K562 (cell line): ENCODE measurements around the gene LRRC74B. TPM values are rescaled to one million over a fixed set of nuclear protein-coding genes. Genes with fewer than 3 reads are reported as not detected.
"Not testable (repeated sequence)": the region's sequence is repeated elsewhere in the genome, so short reads cannot be mapped to it uniquely, and the experiment has no call there.

Experiments
- ATAC-seq: fragments of 200-7000 bp; cut with Tn5 transposase; 3 replicates; pipeline ENCODE4 v1.9.1; 2020; ENCODE audit warnings: moderate library complexity
- BruUV-seq: library from RNA; stranded (reverse); fragments of 400-500 nt; replicated peaks from 2 replicates; lab custom pipeline; 2021; lab: Mats Ljungman, UMichigan
- CTCF ChIA-PET: fragments of 300-600 bp; formaldehyde crosslinking; extraction: SDS; loops from one replicate; lab custom pipeline; 2021; ENCODE audit warnings: low intra/inter-chr PET ratio; lab: Yijun Ruan, JAX
- POLR2A ChIA-PET: fragments of 300-600, 350-650 bp; sonication (Branson Sonifier 250); formaldehyde crosslinking; extraction: SDS; loops from one replicate; lab custom pipeline; 2021; ENCODE audit warnings: antibody characterized with exemption, inconsistent platforms; lab: Yijun Ruan, JAX
- DNase-seq, 4 experiments: peaks; one replicate each; pipeline versions ENCODE4 v3.0.0 to v3.0.0-alpha.2; 2011 to 2018; ENCODE audit warnings: low spot score in 3 of 4, mixed read lengths in 3 of 4; ENCODE audit errors: extremely low read depth in 1 of 4
- FAIRE-seq: peaks from 2 replicates; lab custom pipeline; 2011; peaks lifted over from hg19 to GRCh38; lab: Jason Lieb, UNC
- H2AFZ ChIP-seq: 2 replicates; pipeline ENCODE4 v1.6.0; 2011; ENCODE audit warnings: low read depth, low read length, control low read depth, inconsistent platforms
- H3K27ac ChIP-seq: fragments of 200-600 bp; 3 replicates; pipeline ENCODE4 v1.8.0; 2011; ENCODE audit warnings: low read depth, mild to moderate bottlenecking, control low read depth, inconsistent platforms, low read length, moderate library complexity, mixed read lengths; ENCODE audit errors: extremely low read depth
- H3K27me3 ChIP-seq, 2 experiments: fragments of 300-600 bp in 1 of 2; 2 replicates in 1 of 2; 3 replicates in 1 of 2; pipeline versions ENCODE4 v1.6.0 to v1.8.0; 2011; ENCODE audit warnings: inconsistent platforms in 2 of 2, low read length in 2 of 2, mild to moderate bottlenecking in 1 of 2, mixed read lengths in 1 of 2, moderate library complexity in 1 of 2; ENCODE audit not compliant: control insufficient read depth in 2 of 2, insufficient read depth in 2 of 2
- H3K36me3 ChIP-seq: fragments of 300-600 bp; 3 replicates; pipeline ENCODE4 v1.8.0; 2011; ENCODE audit warnings: mild to moderate bottlenecking, low read length, inconsistent platforms; ENCODE audit not compliant: control insufficient read depth, insufficient read depth
- H3K4me1 ChIP-seq, 2 experiments: fragments of 200-600 bp in 1 of 2; replicated peaks in 1 of 2; 2 replicates in 1 of 2; 3 replicates in 1 of 2; pipeline versions ENCODE4 v1.5.1 to v1.8.0; 2011; ENCODE audit warnings: inconsistent platforms in 2 of 2, low read length in 2 of 2, mild to moderate bottlenecking in 1 of 2, mixed read lengths in 1 of 2, moderate library complexity in 1 of 2; ENCODE audit not compliant: control insufficient read depth in 2 of 2, insufficient read depth in 2 of 2
- H3K4me2 ChIP-seq: 2 replicates; pipeline ENCODE4 v1.6.1; 2011; ENCODE audit warnings: low read length, control low read depth, inconsistent platforms, mixed read lengths; ENCODE audit not compliant: insufficient read depth
- H3K4me3 ChIP-seq: fragments of 200-600 bp; sonication (generic), shearing (Covaris generic); 2 replicates; pipeline ENCODE4 v1.5.1; 2016; ENCODE audit warnings: control low read depth, inconsistent platforms
- H3K79me2 ChIP-seq: fragments of 200-600 bp; 3 replicates; pipeline ENCODE4 v1.8.0; 2011; ENCODE audit warnings: low read length, inconsistent platforms; ENCODE audit not compliant: control insufficient read depth, insufficient read depth
- H3K9ac ChIP-seq, 2 experiments: 2 replicates each; pipeline versions ENCODE4 v1.6.0 to v1.6.1; 2011; ENCODE audit warnings: low read depth in 2 of 2, low read length in 2 of 2, control low read depth in 1 of 2, inconsistent platforms in 1 of 2, mild to moderate bottlenecking in 1 of 2, mixed read lengths in 1 of 2; ENCODE audit not compliant: insufficient read depth in 1 of 2
- H3K9me1 ChIP-seq: one replicate; pipeline ENCODE4 v1.6.0; 2011; ENCODE audit warnings: inconsistent platforms, mild to moderate bottlenecking, low read length, moderate library complexity; ENCODE audit not compliant: control insufficient read depth, insufficient read depth
- H3K9me3 ChIP-seq: replicated peaks from 2 replicates; pipeline ENCODE4 v1.5.1; 2011; ENCODE audit warnings: low read depth, low read length, inconsistent platforms; ENCODE audit not compliant: control insufficient read depth, insufficient read depth
- H4K20me1 ChIP-seq: replicated peaks from 2 replicates; pipeline ENCODE4 v1.6.1; 2011; ENCODE audit warnings: low read length, inconsistent platforms, mixed read lengths; ENCODE audit not compliant: control insufficient read depth, insufficient read depth
- CBX3 ChIP-seq, 2 experiments: IDR thresholded peaks; 1 replicate in 1 of 2; 2 replicates in 1 of 2; pipeline ENCODE4 v1.6.1; 2012; ENCODE audit warnings: inconsistent platforms in 2 of 2, low read length in 2 of 2, borderline replicate concordance in 1 of 2, control low read depth in 1 of 2
- ESRRA ChIP-seq: fragments of 450-650 bp; IDR thresholded peaks from 2 replicates; pipeline ENCODE4 v1.6.1; 2014; ENCODE audit warnings: low read depth, mild to moderate bottlenecking, moderate library complexity, borderline replicate concordance
- TRIM24 ChIP-seq, 2 experiments: fragments of 450-650 bp; IDR thresholded peaks; 2 replicates each; pipeline ENCODE4 v1.6.1; 2016
- TRIM28 ChIP-seq: fragments of 450-650 bp; IDR thresholded peaks from 2 replicates; pipeline ENCODE4 v1.6.1; 2017
- USF1 ChIP-seq: sonication (generic); formaldehyde crosslinking; IDR thresholded peaks from 2 replicates; pipeline ENCODE4 v1.9.0; 2022; ENCODE audit warnings: mild to moderate bottlenecking, missing genetic modification reagents
- USF2 ChIP-seq: sonication (generic); formaldehyde crosslinking; IDR thresholded peaks from 2 replicates; pipeline ENCODE4 v1.5.0; 2020; ENCODE audit warnings: missing genetic modification reagents
- ZNF146 ChIP-seq: IDR thresholded peaks from one replicate; pipeline ENCODE4 v1.6.1; 2018; ENCODE audit warnings: missing compliant biosample characterization; ENCODE audit not compliant: unreplicated experiment
- WGBS: fragments of 100-300 bp; shearing (Covaris generic); methylation state at CpG from one replicate; pipeline ENCODE4 v1.1.6; 2016; ENCODE audit warnings: low coverage, mixed read lengths; ENCODE audit not compliant: insufficient coverage; ENCODE audit errors: missing lambda C conversion rate; 5-methylcytosine and 5-hydroxymethylcytosine counted together
- in situ Hi-C: fragments of 300-500 bp; cut with MboI; formaldehyde crosslinking; loops from 4 replicates; pipeline ENCODE4 v1.15.0; 2018; ENCODE audit warnings: inconsistent platforms, mixed read lengths
- intact Hi-C: fragments of 100-400 bp; cut with micrococcal nuclease; formaldehyde crosslinking; loops from 2 replicates; pipeline ENCODE4 v1.14.2; 2022
- polyA plus RNA-seq, 8 experiments: library from polyadenylated mRNA; depleted of rRNA in 4 of 8; stranded (reverse) in 5 of 8; unstranded in 3 of 8; fragments of >200 nt; fragmentation: Nextera tagmentation in 2 of 8; fragmentation: Illumina TruSeq in 1 of 8; extraction: Ambion mirVana in 2 of 8; extraction: Trizol in 1 of 8; gene quantifications; 2 replicates each; pipeline versions ENCODE4 v1.2.1 to v1.2.3, GENCODE V29; 2011 to 2014; ENCODE audit warnings: inconsistent platforms in 1 of 8, missing spikeins in 1 of 8
- total RNA-seq, 7 experiments: library from RNA; depleted of rRNA in 6 of 7; stranded (reverse); fragments of >200 nt in 6 of 7; fragmentation: Illumina TruSeq in 2 of 7; extraction: Trizol in 2 of 7; gene quantifications; 2 replicates each; pipeline versions ENCODE4 v1.2.1 to v1.2.3, GENCODE V29; 2011 to 2021; ENCODE audit warnings: low replicate concordance in 1 of 7

Gene LRRC74B
- total and polyA plus RNA-seq, 9 of the 15 experiments (the other 6 are each of a cell fraction or from before 2014, with no cell fraction given), result not detected

- H3K79me2 ChIP-seq, CTCF ChIA-PET, H3K9ac ChIP-seq, H3K27ac ChIP-seq, H3K36me3 ChIP-seq, DNase-seq, intact Hi-C loops, ATAC-seq, H2AFZ ChIP-seq, H3K4me2 ChIP-seq, H3K4me3 ChIP-seq, H3K9me1 ChIP-seq, BruUV-seq, H3K9me3 ChIP-seq, POLR2A ChIA-PET, in situ Hi-C loops, FAIRE-seq: not testable (repeated sequence)
- peaks cover 27 to 45% of the 10 kb centered on the region in 2 experiments for H3K27me3 ChIP-seq
- H4K20me1 ChIP-seq, result peaks cover 18% of the 10 kb centered on the region; the same call in 1 of the 2 replicates
- H3K4me1 ChIP-seq, result peaks cover 19 to 20% of the 10 kb centered on the region in 2 experiments
- 3% methylated on average over 7 of the region's 8 CpGs for WGBS
- TF ChIP-seq ESRRA, result peak; percentile 60; the same call in 1 of the 2 replicates
Observed at GRCh38 chr22:21060363-21060762, 14.6 kb downstream of the LRRC74B start.

- H3K36me3 ChIP-seq, H3K4me2 ChIP-seq, CTCF ChIA-PET, H3K4me1 ChIP-seq, H3K9me1 ChIP-seq, in situ Hi-C loops, H3K79me2 ChIP-seq, DNase-seq, H3K9ac ChIP-seq, ATAC-seq, H2AFZ ChIP-seq, FAIRE-seq, H3K27ac ChIP-seq, H3K4me3 ChIP-seq, intact Hi-C loops, H3K9me3 ChIP-seq, BruUV-seq: not testable (repeated sequence)
- TF ChIP-seq TRIM28, result peak; percentile 60; the same call in 1 of the 2 replicates
- peak; percentile 63 for TF ChIP-seq USF2 (CRISPR knock-in tag)
- peak; percentile 56 for TF ChIP-seq USF1 (CRISPR knock-in tag)
- 0 out of 4 replicates have a peak, but pooled peaks of 1 of the 2 experiments have one; percentile 31 for TF ChIP-seq TRIM24 (IDR thresholded peaks at IDR 0.05)
- TF ChIP-seq CBX3 (IDR thresholded peaks at IDR 0.05; ENCODE audit: borderline replicate concordance in 1 of 2, low read length in 2 of 2), result 0 out of 3 replicates have a peak, but pooled peaks of 1 of the 2 experiments have one; percentile 18
- TF ChIP-seq ZNF146, result peak; percentile 84
- 23% methylated on average over 18 of the region's 18 CpGs for WGBS
- Histone ChIP-seq H3K27me3 (peaks cover 37 to 45% of the 10 kb centered on the region in 2 experiments), H4K20me1 (peaks cover 13% of the 10 kb centered on the region)
- POLR2A ChIA-PET, result interaction anchor here (1.1 kb wide), 1 partner anchor 18 kb away, joined by 4 read pairs; no protein-coding TSS in a partner anchor
Observed at GRCh38 chr22:21061660-21062321, 16.0 kb downstream of the LRRC74B start.
